Mesenchymal stem cell (in vitro differentiated cells and primary cell): Measurements from ENCODE around the gene SLIT3.

Source experiments
- DNase-seq: peaks from one replicate; pipeline ENCODE4 v3.0.0-alpha.2; 2013
- H2AFZ ChIP-seq: one replicate; pipeline ENCODE4 v1.6.1; 2013; ENCODE audit warnings: low read depth, mild to moderate bottlenecking, control low read depth, inconsistent platforms, low read length, moderate library complexity
- H2AK5ac ChIP-seq: 2 replicates; pipeline ENCODE4 v1.6.1; 2013; ENCODE audit warnings: low read length, moderate library complexity, mild to moderate bottlenecking, inconsistent platforms; ENCODE audit not compliant: severe bottlenecking
- H2BK120ac ChIP-seq: one replicate; pipeline ENCODE4 v1.6.1; 2013; ENCODE audit warnings: low read depth, mild to moderate bottlenecking, inconsistent platforms, low read length, moderate library complexity
- H2BK12ac ChIP-seq, 2 experiments: one replicate each; pipeline ENCODE4 v1.6.1; 2013; ENCODE audit warnings: inconsistent platforms in 2 of 2, low read length in 2 of 2, mild to moderate bottlenecking in 2 of 2, moderate library complexity in 2 of 2, control low read depth in 1 of 2
- H2BK15ac ChIP-seq: one replicate; pipeline ENCODE4 v1.6.1; 2013; ENCODE audit warnings: mild to moderate bottlenecking, low read depth, inconsistent platforms; ENCODE audit not compliant: poor library complexity, severe bottlenecking
- H2BK5ac ChIP-seq: 2 replicates; pipeline ENCODE4 v1.6.1; 2013; ENCODE audit warnings: low read depth, mild to moderate bottlenecking, low read length, control low read depth, inconsistent platforms; ENCODE audit not compliant: poor library complexity, severe bottlenecking
- H3K14ac ChIP-seq, 2 experiments: one replicate each; pipeline ENCODE4 v1.6.1; 2013; ENCODE audit warnings: inconsistent platforms in 2 of 2, low read length in 2 of 2, control low read depth in 1 of 2, mild to moderate bottlenecking in 1 of 2, moderate library complexity in 1 of 2
- H3K18ac ChIP-seq, 2 experiments: one replicate each; pipeline ENCODE4 v1.6.1; 2013; ENCODE audit warnings: inconsistent platforms in 2 of 2, low read length in 2 of 2, control low read depth in 1 of 2, low read depth in 1 of 2, mild to moderate bottlenecking in 1 of 2
- H3K23ac ChIP-seq, 2 experiments: one replicate each; pipeline ENCODE4 v1.6.1; 2013; ENCODE audit warnings: inconsistent platforms in 2 of 2, low read length in 2 of 2, mild to moderate bottlenecking in 2 of 2, moderate library complexity in 2 of 2, control low read depth in 1 of 2
- H3K27ac ChIP-seq: 2 replicates; pipeline ENCODE4 v1.5.1; 2013; ENCODE audit warnings: mild to moderate bottlenecking, moderate library complexity, low read length, control low read depth, inconsistent platforms; ENCODE audit not compliant: poor library complexity, severe bottlenecking
- H3K27me3 ChIP-seq, 2 experiments: 2 replicates each; pipeline versions ENCODE4 v1.6.1 to v1.7.0; 2013; ENCODE audit warnings: low read length in 2 of 2, mild to moderate bottlenecking in 2 of 2, moderate library complexity in 2 of 2, control low read depth in 1 of 2, inconsistent platforms in 1 of 2; ENCODE audit not compliant: control insufficient read depth in 1 of 2, insufficient read depth in 1 of 2
- H3K36me3 ChIP-seq, 2 experiments: 2 replicates each; pipeline versions ENCODE4 v1.6.1 to v1.7.0; 2013; ENCODE audit warnings: low read length in 2 of 2, control low read depth in 1 of 2, inconsistent platforms in 1 of 2, low read depth in 1 of 2, mild to moderate bottlenecking in 1 of 2; ENCODE audit not compliant: insufficient read depth in 2 of 2, control insufficient read depth in 1 of 2
- H3K4ac ChIP-seq, 2 experiments: one replicate each; pipeline ENCODE4 v1.6.1; 2013; ENCODE audit warnings: inconsistent platforms in 2 of 2, low read length in 2 of 2, mild to moderate bottlenecking in 2 of 2, moderate library complexity in 2 of 2, control low read depth in 1 of 2, low read depth in 1 of 2
- H3K4me1 ChIP-seq: 2 replicates; pipeline ENCODE4 v1.6.1; 2013; ENCODE audit warnings: low read depth, low read length, control low read depth; ENCODE audit not compliant: control insufficient read depth, insufficient read depth
- H3K4me2 ChIP-seq: 2 replicates; pipeline ENCODE4 v1.6.1; 2013; ENCODE audit warnings: low read length, mild to moderate bottlenecking, inconsistent platforms; ENCODE audit not compliant: poor library complexity, severe bottlenecking
- H3K4me3 ChIP-seq, 2 experiments: 2 replicates each; pipeline versions ENCODE4 v1.5.1 to v1.7.0; 2013; ENCODE audit warnings: low read length in 2 of 2, mild to moderate bottlenecking in 2 of 2, control low read depth in 1 of 2, low read depth in 1 of 2; ENCODE audit not compliant: insufficient read depth in 1 of 2
- H3K79me1 ChIP-seq: replicated peaks from 2 replicates; pipeline ENCODE4 v1.6.1; 2013; ENCODE audit warnings: mild to moderate bottlenecking, control low read depth, low read length, inconsistent platforms; ENCODE audit not compliant: poor library complexity, severe bottlenecking
- H3K9ac ChIP-seq: 2 replicates; pipeline ENCODE4 v1.7.0; 2013; ENCODE audit warnings: mild to moderate bottlenecking, low read length, moderate library complexity
- H3K9me3 ChIP-seq: 2 replicates; pipeline ENCODE4 v1.7.0; 2013; ENCODE audit warnings: mild to moderate bottlenecking, low read length; ENCODE audit not compliant: control insufficient read depth
- H4K8ac ChIP-seq: one replicate; pipeline ENCODE4 v1.6.1; 2013; ENCODE audit warnings: inconsistent platforms, mild to moderate bottlenecking, low read length, moderate library complexity
- H4K91ac ChIP-seq: one replicate; pipeline ENCODE4 v1.6.1; 2013; ENCODE audit warnings: mild to moderate bottlenecking, low read length, inconsistent platforms
- WGBS: methylation state at CpG from one replicate; pipeline ENCODE4 v1.1.7; 2013; ENCODE audit warnings: mixed read lengths; 5-methylcytosine and 5-hydroxymethylcytosine counted together

The SLIT3 gene

GRCh38 chr5:168659286-168659847, 641.6 kb downstream of the SLIT3 start:
- H3K4me2 ChIP-seq = no peak overlapping the region
- H2BK5ac ChIP-seq = no peak overlapping the region
- no peak overlapping the region for H2BK15ac ChIP-seq
- no peak overlapping the region for H3K4ac ChIP-seq
- H3K79me1 ChIP-seq = no peaks in the 10 kb centered on the region
- H2AK5ac ChIP-seq = no peak overlapping the region
- H4K8ac ChIP-seq = no peak overlapping the region
- no peaks in the 10 kb centered on the region for H3K9me3 ChIP-seq
- no peak for DNase-seq
- no peak overlapping the region for H3K27ac ChIP-seq
- WGBS = 82% methylated on average over 5 of the region's 5 CpGs
- H3K9ac ChIP-seq = no peak overlapping the region
- H3K36me3 ChIP-seq = peaks cover 0 to 31% of the 10 kb centered on the region in 2 experiments
- no peak overlapping the region for H2BK120ac ChIP-seq
- no peak overlapping the region for H4K91ac ChIP-seq
- no peaks in the 10 kb centered on the region for H3K4me1 ChIP-seq
- no peak overlapping the region for H3K23ac ChIP-seq
- H3K14ac ChIP-seq = no peak overlapping the region
- H3K18ac ChIP-seq = no peak overlapping the region
- no peaks in the 10 kb centered on the region for H3K27me3 ChIP-seq
- no peak overlapping the region for H3K4me3 ChIP-seq
- H2AFZ ChIP-seq = no peak overlapping the region
- no peak overlapping the region for H2BK12ac ChIP-seq

DNA sequence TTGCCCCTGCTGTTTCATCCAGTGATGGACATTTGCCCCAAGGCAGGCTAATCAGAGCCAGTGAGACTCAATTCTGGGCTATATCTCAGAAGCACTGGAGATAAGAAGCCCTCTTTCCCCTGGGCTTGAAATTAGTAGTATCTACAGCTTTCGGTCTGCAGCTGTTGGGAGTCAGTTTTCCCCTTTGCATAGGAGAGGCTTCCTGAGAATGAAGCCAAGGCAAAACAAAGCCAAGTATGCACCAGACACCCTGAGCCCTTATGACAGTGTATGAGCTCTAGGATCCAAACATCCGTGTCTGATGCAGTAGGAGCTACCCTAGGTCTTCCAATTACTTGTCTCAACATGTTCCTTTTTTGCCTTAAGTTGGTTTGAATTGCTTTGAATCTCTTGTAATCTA, 642.5 kb downstream of the SLIT3 start:
- DNase-seq = no peak
- no peak overlapping the region for H2BK120ac ChIP-seq
- H3K23ac ChIP-seq = no peak overlapping the region
- no peaks in the 10 kb centered on the region for H3K79me1 ChIP-seq
- no peak overlapping the region for H2AK5ac ChIP-seq
- H3K4ac ChIP-seq = no peak overlapping the region
- no peaks in the 10 kb centered on the region for H3K27me3 ChIP-seq
- no peak overlapping the region for H3K4me3 ChIP-seq
- H3K4me2 ChIP-seq = no peak overlapping the region
- no peaks in the 10 kb centered on the region for H3K4me1 ChIP-seq
- no peak overlapping the region for H4K8ac ChIP-seq
- H3K27ac ChIP-seq = no peak overlapping the region
- no peak overlapping the region for H2BK12ac ChIP-seq
- no peak overlapping the region for H3K14ac ChIP-seq
- H2BK5ac ChIP-seq = no peak overlapping the region
- H4K91ac ChIP-seq = no peak overlapping the region
- H3K9ac ChIP-seq = no peak overlapping the region
- H3K9me3 ChIP-seq = no peaks in the 10 kb centered on the region
- no peak overlapping the region for H2AFZ ChIP-seq
- H2BK15ac ChIP-seq = no peak overlapping the region
- 92% methylated on average over 2 of the region's 2 CpGs for WGBS
- no peak overlapping the region for H3K18ac ChIP-seq
- peaks cover 0 to 22% of the 10 kb centered on the region in 2 experiments for H3K36me3 ChIP-seq

GRCh38 chr5:168656633-168657032, 644.3 kb downstream of the SLIT3 start:
- no peak overlapping the region for H2BK12ac ChIP-seq
- no peak overlapping the region for H3K4me2 ChIP-seq
- peak; percentile 45 for DNase-seq
- H2AK5ac ChIP-seq = no peak overlapping the region
- H4K91ac ChIP-seq = no peak overlapping the region
- peaks cover 0 to 13% of the 10 kb centered on the region in 2 experiments for H3K36me3 ChIP-seq
- no peak overlapping the region for H3K14ac ChIP-seq
- no peaks in the 10 kb centered on the region for H3K27me3 ChIP-seq
- 67% methylated on average over 3 of the region's 3 CpGs for WGBS
- no peak overlapping the region for H3K18ac ChIP-seq
- no peak overlapping the region for H3K4me3 ChIP-seq
- H3K79me1 ChIP-seq = no peaks in the 10 kb centered on the region
- no peak overlapping the region for H2BK15ac ChIP-seq
- no peak overlapping the region for H3K4ac ChIP-seq
- H3K9ac ChIP-seq = peak overlapping the region; percentile 8
- no peaks in the 10 kb centered on the region for H3K4me1 ChIP-seq
- H3K27ac ChIP-seq = no peak overlapping the region
- no peak overlapping the region for H4K8ac ChIP-seq
- no peaks in the 10 kb centered on the region for H3K9me3 ChIP-seq
- H2AFZ ChIP-seq = no peak overlapping the region
- H2BK5ac ChIP-seq = no peak overlapping the region
- H3K23ac ChIP-seq = no peak overlapping the region
- no peak overlapping the region for H2BK120ac ChIP-seq

- Histone ChIP-seq H3K14ac (no peak overlapping the region), H3K23ac (no peak overlapping the region), H3K27me3 (no peaks in the 10 kb centered on the region), H3K4ac (no peak overlapping the region), H3K79me1 (no peaks in the 10 kb centered on the region), H3K27ac (no peak overlapping the region), H3K9ac (no peak overlapping the region), H4K8ac (no peak overlapping the region), H3K4me3 (no peak overlapping the region), H3K4me2 (no peak overlapping the region), H2BK12ac (no peak overlapping the region), H2BK5ac (no peak overlapping the region), H3K4me1 (no peaks in the 10 kb centered on the region), H3K36me3 (peaks cover 0 to 5% of the 10 kb centered on the region in 2 experiments), H3K18ac (no peak overlapping the region), H2AFZ (no peak overlapping the region), H3K9me3 (no peaks in the 10 kb centered on the region), H2BK120ac (no peak overlapping the region), H2BK15ac (no peak overlapping the region), H2AK5ac (no peak overlapping the region), H4K91ac (no peak overlapping the region)
- WGBS = 93% methylated on average over 5 of the region's 5 CpGs
- no peak for DNase-seq
These were observed 645.6 kb downstream of the SLIT3 start for GRCh38 chr5:168655316-168655715.
